Measurements from ENCODE around the gene AGFG1.
"Not testable (repeated sequence)": the region's sequence is repeated elsewhere in the genome, so short reads cannot be mapped to it uniquely, and the experiment has no call there.

Gene AGFG1

GRCh38 chr2:227517724-227518123 lies 45.8 kb downstream of the AGFG1 start:
- ChIA-PET CTCF (no interaction called here), POLR2A (interaction anchor here (0.6 kb wide), 1 partner anchor 16 kb away, joined by 5 read pairs; no protein-coding TSS in a partner anchor)
- DNase-seq (ENCODE audit: extremely low spot score) = no peak
- no peak for TF ChIP-seq CTCF (IDR thresholded peaks at IDR 0.05; ENCODE audit: control extremely low read depth, extremely low read depth, low read depth, missing control alignments)

- ChIA-PET POLR2A (interaction anchor here (0.6 kb wide), 1 partner anchor 15 kb away, joined by 5 read pairs; no protein-coding TSS in a partner anchor), CTCF (interaction anchor here (0.9 kb wide), 1 partner anchor 47 kb away, joined by 3 read pairs; the partner anchor contains the start of gene AGFG1)
- DNase-seq (ENCODE audit: extremely low spot score) = not testable (repeated sequence)
Measured at GRCh38 chr2:227518278-227518865, 46.4 kb downstream of the AGFG1 start.

GRCh38 chr2:227521178-227521577 lies 49.2 kb downstream of the AGFG1 start:
- DNase-seq (ENCODE audit: extremely low spot score); POLR2A ChIA-PET: not testable (repeated sequence)
- CTCF ChIA-PET = interaction anchor here (0.8 to 1.7 kb wide), 4 partner anchors 9 to 32 kb away, joined by 3 to 8 read pairs (median 3); no protein-coding TSS in a partner anchor

- POLR2A ChIA-PET = no interaction called here
- no peak for TF ChIP-seq CTCF (IDR thresholded peaks at IDR 0.05; ENCODE audit: control extremely low read depth, extremely low read depth, low read depth, missing control alignments)
- CTCF ChIA-PET = no interaction called here
- DNase-seq (ENCODE audit: extremely low spot score) = no peak
Measured at GRCh38 chr2:227524665-227525064, 52.7 kb downstream of the AGFG1 start.

GRCh38 chr2:227527351-227527750 lies 55.4 kb downstream of the AGFG1 start:
- ChIA-PET CTCF (interaction anchor here (1.0 kb wide), 1 partner anchor 15 kb away, joined by 3 read pairs; no protein-coding TSS in a partner anchor), POLR2A (no interaction called here)
- no peak for TF ChIP-seq CTCF (IDR thresholded peaks at IDR 0.05; ENCODE audit: control extremely low read depth, extremely low read depth, low read depth, missing control alignments)
- DNase-seq (ENCODE audit: extremely low spot score) = no peak

- TF ChIP-seq CTCF (IDR thresholded peaks at IDR 0.05; ENCODE audit: control extremely low read depth, extremely low read depth, low read depth, missing control alignments) = no peak
- POLR2A ChIA-PET = no interaction called here
- CTCF ChIA-PET = interaction anchor here (1.3 kb wide), 1 partner anchor 18 kb away, joined by 3 read pairs; no protein-coding TSS in a partner anchor
- no peak for DNase-seq (ENCODE audit: extremely low spot score)
Measured at GRCh38 chr2:227528803-227529202, 56.8 kb downstream of the AGFG1 start.

- POLR2A ChIA-PET = no interaction called here
- no peak for DNase-seq (ENCODE audit: extremely low spot score)
- no peak for TF ChIP-seq CTCF (IDR thresholded peaks at IDR 0.05; ENCODE audit: control extremely low read depth, extremely low read depth, low read depth, missing control alignments)
- CTCF ChIA-PET = interaction anchor here (0.8 to 2.0 kb wide), 5 partner anchors 9 to 124 kb away, joined by 3 to 8 read pairs (median 4); no protein-coding TSS in a partner anchor
Measured at GRCh38 chr2:227529871-227530270, 57.9 kb downstream of the AGFG1 start.

All from GM10248 (cell line).